GM19043 (cell line): ENCODE results near the gene TLK1.

ENCODE experiments used
- ATAC-seq: cut with Tn5 transposase; IDR thresholded peaks from one replicate; pipeline ENCODE4 v1.9.1; 2021; ENCODE audit warnings: low read depth; ENCODE audit not compliant: unreplicated experiment

TLK1 gene

DNA sequence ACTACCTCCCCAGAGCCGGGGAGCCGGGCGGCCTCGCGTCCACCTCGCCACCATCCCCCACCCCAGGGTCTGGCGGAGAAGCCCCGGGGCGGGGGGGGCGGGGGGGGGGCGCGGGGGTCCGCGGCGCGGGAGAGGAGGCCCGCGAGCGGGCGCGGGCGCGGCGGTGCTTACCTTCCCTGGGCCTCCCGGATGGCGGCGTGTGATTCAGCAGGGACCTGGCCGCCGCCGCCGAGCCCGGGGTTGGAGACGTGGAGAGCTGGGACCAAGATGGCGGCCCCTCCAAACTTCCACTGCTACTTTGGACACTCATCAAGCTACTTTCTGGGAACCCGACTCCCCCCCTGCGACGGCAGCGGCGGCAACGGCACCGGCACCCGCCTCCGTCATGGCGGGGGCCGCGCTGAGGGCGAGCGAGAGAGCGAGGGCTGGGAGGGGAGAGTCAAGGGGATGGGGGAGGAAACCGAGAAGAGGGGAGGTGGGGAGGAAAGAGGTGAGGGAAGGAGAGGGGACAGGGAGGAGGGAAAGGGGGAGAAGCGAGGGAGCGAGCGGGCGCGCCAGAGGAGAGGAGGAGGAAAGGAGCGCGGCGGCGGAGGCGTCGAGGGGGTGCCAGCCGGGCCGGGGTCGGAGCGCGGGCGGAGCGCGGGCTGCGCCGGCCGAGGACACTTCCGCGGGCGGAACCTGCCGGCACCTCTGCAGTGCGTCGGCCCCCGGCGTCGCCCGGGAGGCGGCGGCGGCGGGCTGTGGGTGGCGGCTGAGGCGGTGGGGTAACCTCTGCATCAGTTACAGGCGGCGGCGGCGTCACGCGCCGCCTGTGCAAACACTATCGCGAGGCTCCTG lies at the start of gene TLK1:
TSS of gene TLK1 (minus strand) at position 775 of the 837 bp plus-strand sequence. CDS start at position 310, 465 bp downstream.
- peak; percentile 41 for ATAC-seq

GRCh38 chr2:171210216-171210863 lies 49.6 kb upstream of the TLK1 start:
- no peak for ATAC-seq

GRCh38 chr2:171208657-171209056 lies 48.0 kb upstream of the TLK1 start:
- no peak for ATAC-seq

- ATAC-seq: no peak
Measured at GRCh38 chr2:171206422-171207115, 45.9 kb upstream of the TLK1 start.

- ATAC-seq: no peak
Measured at GRCh38 chr2:171205551-171205950, 44.9 kb upstream of the TLK1 start.

DNA sequence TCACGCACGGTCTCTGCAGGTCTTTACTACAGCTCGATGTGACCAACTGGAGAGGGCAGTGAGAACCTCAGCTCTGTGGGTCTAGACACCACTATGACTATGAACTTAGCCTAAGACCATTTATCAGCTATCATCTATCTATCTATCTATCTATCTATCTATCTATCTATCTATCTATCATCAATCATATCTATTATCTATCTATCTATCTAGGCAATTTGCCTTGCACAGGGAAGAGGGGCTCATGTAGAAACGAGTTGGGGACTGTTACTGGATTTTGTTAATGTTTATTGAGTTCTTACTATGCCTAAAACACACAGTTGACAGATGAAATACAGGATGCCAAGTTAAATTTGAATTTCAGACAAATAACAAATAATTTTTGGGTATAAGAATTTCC lies 41.1 kb upstream of the TLK1 start:
- no peak for ATAC-seq

DNA sequence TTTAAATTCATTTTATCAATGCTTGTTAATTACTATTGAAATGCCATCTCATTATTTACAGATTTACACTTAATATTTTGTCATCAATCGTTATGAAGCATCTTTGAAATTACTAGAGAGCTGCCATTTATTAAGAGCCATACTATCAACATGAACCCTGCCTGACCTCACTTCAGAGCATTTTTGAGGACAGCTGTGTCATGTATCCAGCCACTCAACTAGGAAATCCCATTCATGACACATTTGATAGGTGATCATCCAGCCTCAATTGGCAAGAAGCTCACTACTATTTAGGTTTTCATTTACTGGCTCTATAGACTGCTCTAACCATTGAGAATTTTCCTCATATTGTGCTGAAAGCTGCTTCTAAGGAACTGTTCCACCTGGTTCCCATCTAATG lies 40.6 kb upstream of the TLK1 start:
- ATAC-seq: no peak

GRCh38 chr2:171200469-171200868 lies 39.8 kb upstream of the TLK1 start:
- ATAC-seq: no peak

GRCh38 chr2:171191021-171191420 lies 30.3 kb upstream of the TLK1 start:
- no peak for ATAC-seq

DNA sequence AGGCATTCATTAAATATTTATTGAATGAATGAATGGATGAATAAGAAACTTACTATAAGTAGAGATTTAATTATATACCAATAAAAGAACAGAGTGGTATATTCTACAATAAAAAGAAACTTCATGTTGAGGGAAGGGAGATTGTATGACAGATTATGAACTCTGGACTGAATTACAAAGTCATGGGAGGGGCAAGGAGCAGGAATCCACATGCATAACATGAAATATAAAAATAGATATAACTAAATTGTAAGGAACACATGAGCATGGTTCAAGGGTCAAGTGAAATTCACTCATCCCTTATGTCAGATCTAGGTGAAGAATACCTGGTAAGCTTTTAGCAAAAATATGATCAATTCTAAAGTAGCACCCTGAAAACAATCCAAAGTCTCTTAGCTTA lies 27.1 kb upstream of the TLK1 start:
- ATAC-seq: no peak

- ATAC-seq: no peak
Measured at GRCh38 chr2:171187177-171187576, 26.5 kb upstream of the TLK1 start.

DNA sequence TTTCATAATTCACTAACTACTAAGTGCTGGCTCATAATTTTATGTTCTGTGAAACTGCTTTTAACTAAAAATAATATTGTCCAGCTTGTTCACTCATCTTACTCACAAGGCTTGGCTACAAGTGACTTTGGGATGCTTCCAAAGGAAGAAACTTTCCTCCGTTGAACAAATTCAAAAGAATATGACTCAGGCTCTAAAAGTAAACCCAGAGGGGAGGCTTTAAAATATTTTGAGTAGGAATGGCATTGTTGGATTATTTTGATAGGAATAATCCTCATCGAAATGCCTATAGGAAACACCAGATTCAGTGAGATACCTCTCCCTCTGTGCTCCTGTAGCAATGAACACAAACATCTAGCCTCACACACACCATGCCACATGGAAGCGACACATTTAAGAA lies 25.2 kb upstream of the TLK1 start:
- ATAC-seq: no peak

DNA sequence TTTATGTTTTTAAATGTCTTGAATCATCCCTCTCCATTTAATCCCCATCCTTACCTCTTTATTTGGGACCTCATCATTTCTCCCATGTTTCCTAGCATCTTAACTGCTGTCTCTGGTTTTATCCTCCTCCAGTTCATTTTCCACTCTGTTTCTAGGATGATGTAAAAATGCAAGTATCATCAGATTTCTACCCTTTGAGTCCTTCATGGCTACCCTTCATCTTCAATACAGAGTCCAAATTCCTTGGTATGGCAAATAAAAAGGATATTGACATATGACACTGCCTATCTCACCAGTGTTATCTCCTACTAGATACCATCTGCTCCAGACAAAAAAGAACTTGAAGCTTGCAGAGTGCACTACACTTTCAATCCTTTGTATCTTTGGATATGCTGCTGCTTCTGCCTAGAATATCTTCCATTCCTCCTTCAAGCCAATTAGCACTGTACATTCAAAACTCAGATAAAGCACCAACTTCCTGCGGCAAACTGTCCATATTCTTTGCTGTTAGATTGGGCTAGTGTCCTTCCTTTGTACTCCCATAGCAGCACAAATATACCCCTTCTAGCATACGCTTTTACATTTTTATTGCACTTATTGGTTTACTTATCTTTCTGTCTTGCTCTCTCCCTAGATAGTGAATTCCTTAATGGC lies 24.6 kb upstream of the TLK1 start:
- no peak for ATAC-seq

- no peak for ATAC-seq
Measured at GRCh38 chr2:171181064-171182049, 20.7 kb upstream of the TLK1 start.

DNA sequence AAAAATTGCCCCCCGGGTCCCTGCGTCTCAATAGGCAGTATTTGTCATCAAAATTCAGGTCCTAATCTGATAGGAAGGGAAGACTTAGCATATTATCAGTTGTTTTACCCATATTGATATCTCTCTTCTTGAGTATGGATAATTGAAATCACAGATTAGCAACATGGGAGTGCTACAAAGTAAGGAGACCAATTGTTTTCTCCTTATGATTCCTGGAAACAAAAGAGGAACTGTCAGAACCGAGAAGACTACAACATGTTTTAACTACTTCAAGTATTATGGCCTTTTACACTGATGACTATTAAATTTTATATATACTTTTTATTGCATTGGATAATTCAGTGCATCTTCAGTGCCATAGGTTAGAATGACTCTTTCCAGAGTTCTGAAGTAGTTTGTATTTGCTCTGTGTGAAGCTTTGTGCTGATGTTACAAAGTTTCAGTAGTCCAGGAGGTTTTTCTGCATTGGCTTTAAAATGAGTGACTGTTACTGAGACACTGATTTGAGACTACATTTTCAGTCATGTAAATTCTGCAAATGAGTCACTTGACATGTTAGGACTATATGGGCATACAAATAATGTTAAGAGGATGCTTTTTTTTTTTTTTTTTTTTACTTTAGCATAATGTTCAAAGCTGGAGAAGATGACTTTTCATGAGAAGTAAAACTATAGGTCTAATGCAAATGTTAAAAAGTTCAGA lies 19.7 kb upstream of the TLK1 start:
- peak; percentile 49 for ATAC-seq

DNA sequence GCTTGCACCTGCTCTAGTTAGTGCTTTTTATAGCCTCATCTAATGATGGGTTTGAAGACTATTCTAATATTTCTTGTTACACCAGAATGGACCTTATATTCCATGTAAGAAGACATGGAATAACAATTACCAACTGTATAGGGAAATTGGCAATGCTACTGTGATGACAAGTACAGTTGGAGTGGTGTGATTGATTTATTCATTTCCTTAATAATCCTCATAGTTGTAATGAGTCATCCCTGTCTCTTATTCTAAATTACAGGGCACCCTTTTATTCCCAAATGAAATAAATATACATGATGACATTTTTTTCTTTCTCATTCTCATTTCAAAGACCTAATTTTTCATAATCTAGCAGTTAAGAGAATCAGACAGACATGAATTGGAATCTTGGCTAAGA lies 18.3 kb upstream of the TLK1 start:
- ATAC-seq: no peak

DNA sequence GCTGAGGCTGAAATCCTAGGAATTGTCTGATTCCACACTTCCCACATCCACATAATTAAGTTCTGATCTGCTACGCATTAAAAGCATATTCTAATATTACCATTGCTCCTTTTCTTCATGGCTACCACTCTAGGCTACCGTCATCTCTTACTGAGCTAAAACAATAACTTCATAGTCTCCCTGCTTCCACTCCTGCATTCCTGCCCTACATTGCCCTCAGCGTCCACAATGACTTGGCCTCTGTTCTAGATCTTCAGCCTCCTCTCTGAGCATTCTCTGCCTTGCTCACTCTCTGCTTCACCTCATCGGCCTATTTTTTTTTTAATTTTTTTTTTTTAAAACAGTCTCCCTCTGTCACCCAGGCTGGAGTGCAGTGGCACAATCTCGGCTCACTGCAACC lies 15.8 kb upstream of the TLK1 start:
- ATAC-seq: no peak

DNA sequence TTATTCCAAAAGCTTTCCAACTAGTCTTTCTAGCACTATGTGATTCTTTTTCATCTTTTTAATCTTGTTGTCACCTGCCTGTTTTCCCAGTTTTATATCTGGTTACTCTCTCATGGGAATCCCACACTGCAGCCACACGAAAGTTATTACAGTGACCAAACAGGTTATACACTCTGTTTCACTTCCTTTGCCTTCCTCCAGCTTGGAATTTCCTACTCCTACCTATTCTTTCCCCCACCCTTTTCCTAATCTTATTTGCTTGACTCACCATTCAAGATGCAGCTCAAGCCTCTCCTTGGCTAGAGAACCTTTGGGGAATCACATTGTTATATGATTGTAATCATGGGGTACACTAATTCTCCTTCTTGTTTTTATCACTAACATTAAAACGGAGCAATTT lies 13.4 kb upstream of the TLK1 start:
- no peak for ATAC-seq

GRCh38 chr2:171173087-171173486 lies 12.4 kb upstream of the TLK1 start:
- no peak for ATAC-seq
